GM19099 (cell line): ENCODE results near the gene FBXO24.

Source experiments
- POLR2A ChIP-seq: IDR thresholded peaks from 3 replicates; pipeline ENCODE4 v1.6.1; 2011; ENCODE audit warnings: low read depth; ENCODE audit not compliant: insufficient read length; ENCODE audit errors: extremely low read depth

FBXO24 gene

DNA sequence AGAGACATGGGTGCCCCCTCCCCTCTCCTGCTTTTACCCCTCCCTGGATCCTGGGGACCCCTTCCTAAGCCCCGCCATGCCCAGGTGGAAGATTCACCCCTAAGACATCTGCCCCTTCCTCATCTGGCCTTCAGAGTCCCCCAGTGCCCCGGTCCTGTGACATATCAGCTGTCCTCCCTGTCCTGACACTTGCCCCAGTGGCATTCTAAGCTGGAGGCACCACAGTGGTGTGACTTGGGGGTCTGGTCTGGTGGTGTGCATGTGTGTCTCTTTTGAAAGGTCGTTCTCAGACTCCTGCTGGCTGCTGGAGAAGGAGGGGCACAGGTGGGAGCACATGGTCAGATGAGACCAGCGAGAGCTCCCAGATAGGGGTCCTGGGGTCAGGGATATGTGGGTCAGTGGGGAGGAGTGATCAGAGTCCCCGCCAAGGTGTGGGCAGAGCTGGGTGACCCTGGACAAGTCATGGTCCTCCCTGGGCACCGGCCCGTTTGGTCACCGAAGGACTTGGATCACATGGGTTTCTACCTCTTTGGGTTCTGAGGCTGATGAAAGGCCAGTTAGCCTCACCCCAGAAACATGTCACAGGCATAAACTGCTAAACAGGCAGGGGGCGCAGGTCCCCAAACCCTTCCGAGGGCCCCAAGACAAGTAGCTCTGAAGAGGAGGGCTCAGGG, 55.9 kb downstream of the FBXO24 start:
- TF ChIP-seq POLR2A = no peak

DNA sequence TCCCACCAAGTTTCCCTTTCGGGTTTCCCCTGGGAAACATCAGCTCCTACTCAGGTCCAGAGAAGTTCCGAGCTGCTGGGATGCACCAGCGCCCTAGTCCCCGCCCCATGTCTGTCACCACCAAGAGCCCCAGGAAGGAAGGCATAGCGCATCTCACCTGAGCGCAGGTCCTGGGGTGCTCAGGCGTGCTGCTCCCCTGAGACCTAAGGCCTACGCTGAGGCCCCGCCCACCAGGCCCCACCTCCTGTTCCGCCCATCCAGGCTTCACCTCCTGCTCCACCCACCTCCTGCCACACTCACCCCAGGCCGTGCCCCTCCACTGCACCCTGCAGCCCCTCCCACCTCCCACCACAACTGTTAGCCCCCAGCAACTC, 56.4 kb downstream of the FBXO24 start:
- TF ChIP-seq POLR2A = no peak

DNA sequence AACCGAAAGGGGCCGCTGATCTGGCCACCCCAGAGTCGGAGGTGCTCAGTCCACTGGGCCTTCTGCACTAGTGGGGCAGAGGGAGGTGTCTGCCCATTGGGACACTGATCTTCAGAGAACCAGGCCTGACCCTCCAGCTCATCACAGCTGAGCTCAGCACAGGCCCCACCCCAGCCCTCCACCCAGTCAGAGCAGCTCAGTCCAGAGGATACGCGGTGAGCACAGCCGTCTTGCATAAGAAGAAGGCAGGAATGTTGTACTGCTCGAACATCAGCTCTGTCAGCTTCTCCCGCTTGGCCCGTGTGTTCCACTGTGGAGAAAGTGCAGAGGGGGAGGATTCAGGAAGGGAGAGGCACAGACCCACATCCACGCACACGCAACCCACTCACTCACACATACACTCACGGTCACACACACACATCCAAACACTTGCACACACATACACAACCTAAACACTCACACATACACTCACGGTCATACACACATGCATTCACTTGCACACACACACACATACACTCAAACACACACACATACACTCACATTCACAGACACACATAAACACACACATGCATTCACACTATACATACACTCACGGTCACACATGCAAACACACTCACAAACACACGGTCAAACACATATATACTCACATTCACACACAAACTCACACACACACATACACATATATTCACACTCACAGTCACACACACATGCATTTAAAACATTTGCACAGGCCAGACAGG, 63.9 kb downstream of the FBXO24 start:
- TF ChIP-seq POLR2A = no peak
